Measurements from ENCODE around the gene FGA. TPM values are rescaled to one million over a fixed set of nuclear protein-coding genes. Genes with fewer than 3 reads are reported as not detected.

The FGA gene
- total RNA-seq, 1 experiment from 2014 or later, result 3.9 TPM

- Histone ChIP-seq H3K4me2 (ENCODE audit: low read length) (no peak overlapping the region), H3K9me3 (ENCODE audit: control insufficient read depth in 1 of 2, insufficient read depth in 1 of 2, low read depth in 1 of 2, low read length in 2 of 2) (no peaks in the 10 kb centered on the region), H3K27ac (ENCODE audit: low read depth, low read length) (no peak overlapping the region), H3K27me3 (ENCODE audit: insufficient read depth, low read length) (no peaks in the 10 kb centered on the region), H3K4me1 (ENCODE audit: control insufficient read depth in 1 of 2, insufficient read depth in 2 of 2, low read length in 2 of 2) (no peaks in the 10 kb centered on the region), H4K20me1 (ENCODE audit: insufficient read depth) (no peaks in the 10 kb centered on the region), H3K9ac (ENCODE audit: low read length) (no peak overlapping the region), H3K9me2 (ENCODE audit: insufficient read depth) (no peaks in the 10 kb centered on the region), H3K4me3 (replicated peaks in 1 of 2; ENCODE audit: low read depth in 1 of 2, low read length in 2 of 2) (no peak overlapping the region), H3K36me3 (ENCODE audit: control insufficient read depth in 1 of 2, insufficient read depth in 2 of 2, low read length in 2 of 2) (no peaks in the 10 kb centered on the region), H3K79me2 (ENCODE audit: insufficient read depth, low read length) (no peaks in the 10 kb centered on the region), H2AFZ (ENCODE audit: low read depth, low read length, poor library complexity, severe bottlenecking) (peak overlapping the region; percentile 71)
- ChIA-PET RAD21 (ENCODE audit: low non-redundant PET in 1 of 2, low total read pairs in 2 of 2, uncharacterized antibody in 2 of 2, unreplicated experiment in 2 of 2) (no interaction called here), CTCF (no interaction called here), POLR2A (no interaction called here)
- BruUV-seq (replicated peaks), result no TSS peak
- TF ChIP-seq RAD21 (IDR thresholded peaks at IDR 0.05; ENCODE audit: low read depth), result no peak
- TF ChIP-seq ATF3 (IDR thresholded peaks at IDR 0.05), result no peak
- intact Hi-C loops (cut with micrococcal nuclease), result no loop called here
- no peak for DNase-seq (ENCODE audit: low read depth, low spot score)
- no peak for ATAC-seq
Measured at GRCh38 chr4:154578919-154579318, 11.6 kb downstream of the FGA start.

DNA sequence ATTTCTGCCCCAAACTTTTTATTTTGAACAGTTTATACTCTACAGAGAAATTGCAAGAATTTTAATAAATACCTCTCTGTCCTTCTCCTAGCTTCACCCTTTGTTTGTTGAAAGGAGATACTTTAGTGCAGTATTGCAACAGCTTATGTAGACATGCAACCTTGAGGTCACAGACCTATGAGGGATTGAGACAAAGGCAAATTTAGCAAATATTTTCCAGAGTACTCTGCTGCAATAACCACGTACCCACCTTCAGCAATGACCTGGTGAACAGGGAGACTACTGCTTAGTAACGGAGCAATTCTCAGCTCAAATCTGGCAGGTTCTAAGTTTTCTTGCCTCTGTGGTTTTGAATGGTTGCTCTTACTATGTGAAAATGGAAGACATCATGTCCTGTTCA, 13.2 kb downstream of the FGA start:
- no peak overlapping the region for H2AFZ ChIP-seq (ENCODE audit: low read depth, low read length, poor library complexity, severe bottlenecking)
- no peaks in the 10 kb centered on the region for H3K9me3 ChIP-seq (ENCODE audit: control insufficient read depth in 1 of 2, insufficient read depth in 1 of 2, low read depth in 1 of 2, low read length in 2 of 2)
- H3K79me2 ChIP-seq (ENCODE audit: insufficient read depth, low read length), result no peaks in the 10 kb centered on the region
- ChIA-PET CTCF (no interaction called here), RAD21 (ENCODE audit: low non-redundant PET in 1 of 2, low total read pairs in 2 of 2, uncharacterized antibody in 2 of 2, unreplicated experiment in 2 of 2) (no interaction called here), POLR2A (no interaction called here)
- H3K4me3 ChIP-seq (replicated peaks in 1 of 2; ENCODE audit: low read depth in 1 of 2, low read length in 2 of 2), result no peak overlapping the region
- H3K27me3 ChIP-seq (ENCODE audit: insufficient read depth, low read length), result no peaks in the 10 kb centered on the region
- ATAC-seq (no peak), DNase-seq (ENCODE audit: low read depth, low spot score) (no peak)
- no peaks in the 10 kb centered on the region for H4K20me1 ChIP-seq (ENCODE audit: insufficient read depth)
- no TSS peak for BruUV-seq (replicated peaks)
- H3K4me1 ChIP-seq (ENCODE audit: control insufficient read depth in 1 of 2, insufficient read depth in 2 of 2, low read length in 2 of 2), result no peaks in the 10 kb centered on the region
- H3K36me3 ChIP-seq (ENCODE audit: control insufficient read depth in 1 of 2, insufficient read depth in 2 of 2, low read length in 2 of 2), result no peaks in the 10 kb centered on the region
- H3K9ac ChIP-seq (ENCODE audit: low read length), result no peak overlapping the region
- no peaks in the 10 kb centered on the region for H3K9me2 ChIP-seq (ENCODE audit: insufficient read depth)
- H3K4me2 ChIP-seq (ENCODE audit: low read length), result no peak overlapping the region
- H3K27ac ChIP-seq (ENCODE audit: low read depth, low read length), result no peak overlapping the region
- intact Hi-C loops (cut with micrococcal nuclease), result no loop called here
- no peak for TF ChIP-seq SIN3A (IDR thresholded peaks at IDR 0.05; ENCODE audit: low read depth)
- no peak for TF ChIP-seq TCF7L2 (IDR thresholded peaks at IDR 0.05; ENCODE audit: borderline replicate concordance, extremely low read depth, insufficient read depth, insufficient read length)
- no peak for TF ChIP-seq SP1 (IDR thresholded peaks at IDR 0.05; ENCODE audit: low read depth)
- TF ChIP-seq REST (IDR thresholded peaks at IDR 0.05; ENCODE audit: low read depth), result no peak
- TF ChIP-seq, protein P1, sequence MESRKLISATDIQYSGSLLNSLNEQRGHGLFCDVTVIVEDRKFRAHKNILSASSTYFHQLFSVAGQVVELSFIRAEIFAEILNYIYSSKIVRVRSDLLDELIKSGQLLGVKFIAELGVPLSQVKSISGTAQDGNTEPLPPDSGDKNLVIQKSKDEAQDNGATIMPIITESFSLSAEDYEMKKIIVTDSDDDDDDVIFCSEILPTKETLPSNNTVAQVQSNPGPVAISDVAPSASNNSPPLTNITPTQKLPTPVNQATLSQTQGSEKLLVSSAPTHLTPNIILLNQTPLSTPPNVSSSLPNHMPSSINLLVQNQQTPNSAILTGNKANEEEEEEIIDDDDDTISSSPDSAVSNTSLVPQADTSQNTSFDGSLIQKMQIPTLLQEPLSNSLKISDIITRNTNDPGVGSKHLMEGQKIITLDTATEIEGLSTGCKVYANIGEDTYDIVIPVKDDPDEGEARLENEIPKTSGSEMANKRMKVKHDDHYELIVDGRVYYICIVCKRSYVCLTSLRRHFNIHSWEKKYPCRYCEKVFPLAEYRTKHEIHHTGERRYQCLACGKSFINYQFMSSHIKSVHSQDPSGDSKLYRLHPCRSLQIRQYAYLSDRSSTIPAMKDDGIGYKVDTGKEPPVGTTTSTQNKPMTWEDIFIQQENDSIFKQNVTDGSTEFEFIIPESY (IDR thresholded peaks at IDR 0.05; ENCODE audit: extremely low read depth, insufficient replicate concordance, low read length), result no peak
- no peak for TF ChIP-seq MAX (IDR thresholded peaks at IDR 0.05)
- no peak for TF ChIP-seq POLR2A (IDR thresholded peaks at IDR 0.05; ENCODE audit: borderline replicate concordance, extremely low read depth, insufficient read depth, insufficient read length)
- TF ChIP-seq SRF (IDR thresholded peaks at IDR 0.05; ENCODE audit: low read depth), result no peak
- no peak for TF ChIP-seq ELF1 (IDR thresholded peaks at IDR 0.05; ENCODE audit: borderline replicate concordance, low read depth)
- no peak for TF ChIP-seq CEBPB (IDR thresholded peaks at IDR 0.05; ENCODE audit: low read depth)
- TF ChIP-seq ZNF274 (IDR thresholded peaks at IDR 0.05; ENCODE audit: low read depth, low read length), result no peak
- no peak for TF ChIP-seq YY1 (IDR thresholded peaks at IDR 0.05; ENCODE audit: extremely low read depth, insufficient replicate concordance, low read depth, low read length)
- TF ChIP-seq CBX3 (IDR thresholded peaks at IDR 0.05; ENCODE audit: low read depth), result no peak
- TF ChIP-seq EZH2 (IDR thresholded peaks at IDR 0.05), result no peak
- TF ChIP-seq RAD21 (IDR thresholded peaks at IDR 0.05; ENCODE audit: low read depth), result no peak
